Measurements from ENCODE around the gene ARHGAP44.

- TF ChIP-seq, protein P1, sequence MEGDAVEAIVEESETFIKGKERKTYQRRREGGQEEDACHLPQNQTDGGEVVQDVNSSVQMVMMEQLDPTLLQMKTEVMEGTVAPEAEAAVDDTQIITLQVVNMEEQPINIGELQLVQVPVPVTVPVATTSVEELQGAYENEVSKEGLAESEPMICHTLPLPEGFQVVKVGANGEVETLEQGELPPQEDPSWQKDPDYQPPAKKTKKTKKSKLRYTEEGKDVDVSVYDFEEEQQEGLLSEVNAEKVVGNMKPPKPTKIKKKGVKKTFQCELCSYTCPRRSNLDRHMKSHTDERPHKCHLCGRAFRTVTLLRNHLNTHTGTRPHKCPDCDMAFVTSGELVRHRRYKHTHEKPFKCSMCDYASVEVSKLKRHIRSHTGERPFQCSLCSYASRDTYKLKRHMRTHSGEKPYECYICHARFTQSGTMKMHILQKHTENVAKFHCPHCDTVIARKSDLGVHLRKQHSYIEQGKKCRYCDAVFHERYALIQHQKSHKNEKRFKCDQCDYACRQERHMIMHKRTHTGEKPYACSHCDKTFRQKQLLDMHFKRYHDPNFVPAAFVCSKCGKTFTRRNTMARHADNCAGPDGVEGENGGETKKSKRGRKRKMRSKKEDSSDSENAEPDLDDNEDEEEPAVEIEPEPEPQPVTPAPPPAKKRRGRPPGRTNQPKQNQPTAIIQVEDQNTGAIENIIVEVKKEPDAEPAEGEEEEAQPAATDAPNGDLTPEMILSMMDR (conservative IDR thresholded peaks at IDR 0.05; ENCODE audit: low read length), result no peak
- no peak for TF ChIP-seq EZH2phosphoT487 (IDR thresholded peaks at IDR 0.05; ENCODE audit: borderline replicate concordance)
Measured at GRCh38 chr17:13035420-13035819, 246.1 kb downstream of the ARHGAP44 start.
